ENCODE results near the gene NOS3. TPM values are rescaled to one million over a fixed set of nuclear protein-coding genes. Genes with fewer than 3 reads are reported as not detected.
A peak's percentile ranks its signal among the peaks of the same experiment; 100 is the strongest.

NOS3 gene
- total and polyA plus RNA-seq, 2 of the 13 experiments (the other 11 are each of a cell fraction or from before 2014, with no cell fraction given) = 3.7 to 7.5 TPM

DNA sequence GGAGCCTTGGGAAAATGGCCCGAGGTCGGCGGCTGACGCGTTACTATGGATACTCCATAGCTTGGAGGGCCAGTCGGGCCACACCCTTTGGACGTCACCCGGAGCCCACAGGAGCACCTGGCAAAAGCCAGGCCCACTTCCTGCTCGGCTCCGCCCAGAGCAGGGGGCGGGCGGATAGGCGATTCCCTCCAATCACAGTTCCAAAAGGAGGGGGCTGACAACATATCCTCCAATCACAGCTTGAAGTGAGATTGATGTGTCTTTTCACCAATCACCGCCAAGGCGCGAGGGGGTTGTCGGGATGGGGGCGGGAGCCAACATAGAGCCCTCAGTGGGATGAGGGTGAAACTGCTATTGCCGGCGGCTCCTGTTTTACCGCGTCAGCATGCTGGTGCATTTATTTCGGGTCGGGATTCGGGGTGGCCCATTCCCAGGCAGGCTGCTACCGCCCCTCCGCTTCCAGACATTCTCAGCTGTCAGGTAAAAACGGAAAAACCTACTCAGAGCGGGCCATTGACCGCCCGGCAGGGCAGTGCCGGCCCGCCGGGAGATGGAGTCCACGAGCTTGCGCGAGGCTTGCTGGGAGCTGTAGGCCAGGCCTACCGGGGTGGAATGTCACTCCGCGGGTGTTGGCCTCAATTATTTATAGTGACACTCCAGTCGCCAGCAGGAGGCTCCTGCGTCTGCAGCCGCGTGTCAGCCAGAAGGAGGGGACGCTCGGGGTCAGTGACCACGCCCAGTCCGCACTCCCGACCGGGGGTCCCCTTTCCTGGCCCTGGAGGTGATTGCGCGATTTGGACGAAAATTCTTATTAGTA lies 37.5 kb downstream of the NOS3 start, which contains the start of gene ABCB8 (continued):
- TF ChIP-seq BCLAF1 (IDR thresholded peaks at IDR 0.05) (no peak), SRF (IDR thresholded peaks at IDR 0.05; ENCODE audit: low read depth, low read length) (no peak), ZNF414 (CRISPR knock-in tag; IDR thresholded peaks at IDR 0.05) (0 out of 2 replicates have a peak, but pooled peaks have one; percentile 64), RFX1 (IDR thresholded peaks at IDR 0.05) (peak; percentile 79), POGZ (CRISPR knock-in tag; IDR thresholded peaks at IDR 0.05) (0 out of 2 replicates have a peak, but pooled peaks have one; percentile 37), ZNF484 (CRISPR knock-in tag; IDR thresholded peaks at IDR 0.05; ENCODE audit: borderline replicate concordance, low read depth) (no peak), ZFYVE20 (CRISPR knock-in tag; IDR thresholded peaks at IDR 0.05; ENCODE audit: borderline replicate concordance, low read depth) (no peak), GTF2F1 (IDR thresholded peaks at IDR 0.05; ENCODE audit: low read length) (no peak; the same call in 1 of the 2 replicates), ZNF850 (CRISPR knock-in tag; conservative IDR thresholded peaks at IDR 0.05) (no peak), SRSF9 (IDR thresholded peaks at IDR 0.05; ENCODE audit: borderline replicate concordance, insufficient read depth, low read depth, low read length, poor library complexity, severe bottlenecking) (no peak), ZNF143 (CRISPR knock-in tag; IDR thresholded peaks at IDR 0.05) (peak; percentile 97), DNMT1 (CRISPR knock-in tag; IDR thresholded peaks at IDR 0.05) (no peak), ZNF329 (CRISPR knock-in tag; IDR thresholded peaks at IDR 0.05; ENCODE audit: low read depth) (no peak), ZNF761 (CRISPR knock-in tag; conservative IDR thresholded peaks at IDR 0.05) (0 out of 2 replicates have a peak, but pooled peaks have one; percentile 60), XBP1 (CRISPR knock-in tag; IDR thresholded peaks at IDR 0.05) (no peak), CBX1 (IDR thresholded peaks at IDR 0.05; ENCODE audit: low read depth) (peak; percentile 19)
- TF ChIP-seq, protein P1, sequence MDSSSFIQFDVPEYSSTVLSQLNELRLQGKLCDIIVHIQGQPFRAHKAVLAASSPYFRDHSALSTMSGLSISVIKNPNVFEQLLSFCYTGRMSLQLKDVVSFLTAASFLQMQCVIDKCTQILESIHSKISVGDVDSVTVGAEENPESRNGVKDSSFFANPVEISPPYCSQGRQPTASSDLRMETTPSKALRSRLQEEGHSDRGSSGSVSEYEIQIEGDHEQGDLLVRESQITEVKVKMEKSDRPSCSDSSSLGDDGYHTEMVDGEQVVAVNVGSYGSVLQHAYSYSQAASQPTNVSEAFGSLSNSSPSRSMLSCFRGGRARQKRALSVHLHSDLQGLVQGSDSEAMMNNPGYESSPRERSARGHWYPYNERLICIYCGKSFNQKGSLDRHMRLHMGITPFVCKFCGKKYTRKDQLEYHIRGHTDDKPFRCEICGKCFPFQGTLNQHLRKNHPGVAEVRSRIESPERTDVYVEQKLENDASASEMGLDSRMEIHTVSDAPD (CRISPR knock-in tag; IDR thresholded peaks at IDR 0.05) = no peak
- TF ChIP-seq, protein P2, sequence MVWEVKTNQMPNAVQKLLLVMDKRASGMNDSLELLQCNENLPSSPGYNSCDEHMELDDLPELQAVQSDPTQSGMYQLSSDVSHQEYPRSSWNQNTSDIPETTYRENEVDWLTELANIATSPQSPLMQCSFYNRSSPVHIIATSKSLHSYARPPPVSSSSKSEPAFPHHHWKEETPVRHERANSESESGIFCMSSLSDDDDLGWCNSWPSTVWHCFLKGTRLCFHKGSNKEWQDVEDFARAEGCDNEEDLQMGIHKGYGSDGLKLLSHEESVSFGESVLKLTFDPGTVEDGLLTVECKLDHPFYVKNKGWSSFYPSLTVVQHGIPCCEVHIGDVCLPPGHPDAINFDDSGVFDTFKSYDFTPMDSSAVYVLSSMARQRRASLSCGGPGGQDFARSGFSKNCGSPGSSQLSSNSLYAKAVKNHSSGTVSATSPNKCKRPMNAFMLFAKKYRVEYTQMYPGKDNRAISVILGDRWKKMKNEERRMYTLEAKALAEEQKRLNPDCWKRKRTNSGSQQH (CRISPR knock-in tag; IDR thresholded peaks at IDR 0.05; ENCODE audit: low read depth) = 0 out of 2 replicates have a peak, but pooled peaks have one; percentile 42
- TF ChIP-seq, protein P3, sequence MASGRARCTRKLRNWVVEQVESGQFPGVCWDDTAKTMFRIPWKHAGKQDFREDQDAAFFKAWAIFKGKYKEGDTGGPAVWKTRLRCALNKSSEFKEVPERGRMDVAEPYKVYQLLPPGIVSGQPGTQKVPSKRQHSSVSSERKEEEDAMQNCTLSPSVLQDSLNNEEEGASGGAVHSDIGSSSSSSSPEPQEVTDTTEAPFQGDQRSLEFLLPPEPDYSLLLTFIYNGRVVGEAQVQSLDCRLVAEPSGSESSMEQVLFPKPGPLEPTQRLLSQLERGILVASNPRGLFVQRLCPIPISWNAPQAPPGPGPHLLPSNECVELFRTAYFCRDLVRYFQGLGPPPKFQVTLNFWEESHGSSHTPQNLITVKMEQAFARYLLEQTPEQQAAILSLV (CRISPR knock-in tag; IDR thresholded peaks at IDR 0.05; ENCODE audit: borderline replicate concordance) = peak; percentile 61; the same call in 1 of the 2 replicates
